Stimulated activated CD4-positive, alpha-beta T cell treated with anti-CD3 and anti-CD28 coated beads, Interleukin-12 subunit alpha, Interleukin-12 subunit beta, amount 100 ng/mL, for 48 hours (primary cell): Measurements from ENCODE around the gene EVI5.
"Not testable (repeated sequence)": the region's sequence is repeated elsewhere in the genome, so short reads cannot be mapped to it uniquely, and the experiment has no call there.

Experiments used
- DNase-seq, 3 donors: peaks; one replicate each; pipeline ENCODE4 v3.0.0-alpha.2; 2020; ENCODE audit warnings: low read depth in 2 of 3, low spot score in 1 of 3

Gene EVI5

GRCh38 chr1:92749024-92749634 is 35.8 kb downstream of the EVI5 start:
- peak; percentile 2 to 32 (median 6) for DNase-seq

- no peak for DNase-seq
Observed at GRCh38 chr1:92748138-92748537, 36.8 kb downstream of the EVI5 start.

GRCh38 chr1:92747735-92748134 is 37.2 kb downstream of the EVI5 start:
- no peak for DNase-seq

GRCh38 chr1:92746255-92746654 is 38.7 kb downstream of the EVI5 start:
- DNase-seq: not testable (repeated sequence)

- DNase-seq: no peak
Observed at GRCh38 chr1:92743221-92743620, 41.7 kb downstream of the EVI5 start.

GRCh38 chr1:92739669-92740524 is 45.0 kb downstream of the EVI5 start:
- no peak for DNase-seq

GRCh38 chr1:92736395-92736794 is 48.5 kb downstream of the EVI5 start:
- no peak for DNase-seq

- DNase-seq: no peak
Observed at GRCh38 chr1:92730476-92730875, 54.4 kb downstream of the EVI5 start.

- no peak for DNase-seq
Observed at GRCh38 chr1:92728697-92729096, 56.2 kb downstream of the EVI5 start.

GRCh38 chr1:92723713-92724112 is 61.2 kb downstream of the EVI5 start:
- DNase-seq: not testable (repeated sequence)

- no peak for DNase-seq
Observed at GRCh38 chr1:92721886-92722285, 63.0 kb downstream of the EVI5 start.

GRCh38 chr1:92721157-92721556 is 63.8 kb downstream of the EVI5 start:
- DNase-seq: not testable (repeated sequence)

- DNase-seq: not testable (repeated sequence)
Observed at GRCh38 chr1:92715476-92715951, 69.4 kb downstream of the EVI5 start.

GRCh38 chr1:92713939-92714338 is 71.0 kb downstream of the EVI5 start:
- no peak for DNase-seq

- no peak for DNase-seq
Observed at GRCh38 chr1:92711473-92712165, 73.3 kb downstream of the EVI5 start.

- DNase-seq: no peak
Observed at GRCh38 chr1:92709738-92710137, 75.2 kb downstream of the EVI5 start.

- DNase-seq: no peak
Observed at GRCh38 chr1:92708368-92708950, 76.4 kb downstream of the EVI5 start.

- DNase-seq: no peak
Observed at GRCh38 chr1:92707709-92708108, 77.2 kb downstream of the EVI5 start.

- DNase-seq: no peak
Observed at GRCh38 chr1:92707292-92707691, 77.6 kb downstream of the EVI5 start.

GRCh38 chr1:92705446-92705845 is 79.5 kb downstream of the EVI5 start:
- DNase-seq: no peak

- no peak for DNase-seq
Observed at GRCh38 chr1:92701147-92701546, 83.8 kb downstream of the EVI5 start.
